GM12891 (cell line): ENCODE measurements around the gene LRRC56.

Experiments used
- POLR2AphosphoS5 ChIP-seq: IDR thresholded peaks from 2 replicates; pipeline ENCODE4 v1.6.1; 2011; ENCODE audit warnings: low read depth, low read length, control low read depth
- TAF1 ChIP-seq: IDR thresholded peaks from 2 replicates; pipeline ENCODE4 v1.6.1; 2011; ENCODE audit warnings: low read depth, low read length, control low read depth

GRCh38 chr11:578276-579035, 41.1 kb downstream of the LRRC56 start:
- TF ChIP-seq POLR2AphosphoS5 (no peak), TAF1 (no peak)
